Body of pancreas (tissue), 4 donors: ENCODE data around the gene AMY1B.
"Not testable (repeated sequence)": the region's sequence is repeated elsewhere in the genome, so short reads cannot be mapped to it uniquely, and the experiment has no call there.

Experiments used
- POLR2A ChIP-seq, 3 donors: fragments of 450-650 bp; IDR thresholded peaks; one replicate each; pipeline ENCODE4 v1.6.1; 2016; ENCODE audit warnings: antibody characterized with exemption in 3 of 3, mild to moderate bottlenecking in 2 of 3
- TF ChIP-seq, protein P1 (sequence below), 7 experiments: fragments of 450-650 bp in 4 of 7; fragments of 200-600 bp in 3 of 7; sonication (generic) in 3 of 7; IDR thresholded peaks; one replicate each; pipeline ENCODE4 v1.5.1; 2016 to 2019; ENCODE audit warnings: antibody characterized with exemption in 7 of 7

DNA sequence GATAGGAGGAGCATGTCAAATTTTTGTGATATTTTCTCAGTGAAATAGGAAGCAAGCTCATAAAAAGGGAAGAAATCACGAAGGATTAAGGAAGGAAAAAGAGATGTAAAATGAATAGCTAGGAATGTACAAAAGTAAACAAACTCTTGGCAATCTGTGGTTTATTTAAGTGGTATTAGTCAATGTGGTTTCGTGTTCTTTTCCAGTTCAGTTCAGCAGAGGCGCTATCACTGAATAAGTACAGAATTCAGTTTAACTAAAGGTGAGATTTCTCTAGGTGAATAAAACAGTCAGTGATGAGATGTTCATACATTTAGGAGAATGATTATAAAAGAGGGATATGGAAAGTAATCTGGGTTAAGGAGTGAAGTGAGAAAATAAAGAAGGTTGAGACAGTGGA, 52.1 kb downstream of the AMY1B start:
- not testable (repeated sequence) for TF ChIP-seq POLR2A (IDR thresholded peaks at IDR 0.05)
- TF ChIP-seq, protein P1, sequence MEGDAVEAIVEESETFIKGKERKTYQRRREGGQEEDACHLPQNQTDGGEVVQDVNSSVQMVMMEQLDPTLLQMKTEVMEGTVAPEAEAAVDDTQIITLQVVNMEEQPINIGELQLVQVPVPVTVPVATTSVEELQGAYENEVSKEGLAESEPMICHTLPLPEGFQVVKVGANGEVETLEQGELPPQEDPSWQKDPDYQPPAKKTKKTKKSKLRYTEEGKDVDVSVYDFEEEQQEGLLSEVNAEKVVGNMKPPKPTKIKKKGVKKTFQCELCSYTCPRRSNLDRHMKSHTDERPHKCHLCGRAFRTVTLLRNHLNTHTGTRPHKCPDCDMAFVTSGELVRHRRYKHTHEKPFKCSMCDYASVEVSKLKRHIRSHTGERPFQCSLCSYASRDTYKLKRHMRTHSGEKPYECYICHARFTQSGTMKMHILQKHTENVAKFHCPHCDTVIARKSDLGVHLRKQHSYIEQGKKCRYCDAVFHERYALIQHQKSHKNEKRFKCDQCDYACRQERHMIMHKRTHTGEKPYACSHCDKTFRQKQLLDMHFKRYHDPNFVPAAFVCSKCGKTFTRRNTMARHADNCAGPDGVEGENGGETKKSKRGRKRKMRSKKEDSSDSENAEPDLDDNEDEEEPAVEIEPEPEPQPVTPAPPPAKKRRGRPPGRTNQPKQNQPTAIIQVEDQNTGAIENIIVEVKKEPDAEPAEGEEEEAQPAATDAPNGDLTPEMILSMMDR (IDR thresholded peaks at IDR 0.05) = not testable (repeated sequence)
